Cardiac muscle cell (in vitro differentiated cells and primary cell): Measurements from ENCODE around the gene PLEKHM2. TPM values are rescaled to one million over a fixed set of nuclear protein-coding genes. Genes with fewer than 3 reads are reported as not detected.

ENCODE experiments used
- DNase-seq, 2 donors: peaks; one replicate each; pipeline versions ENCODE4 v3.0.0 to v3.0.0-alpha.2; 2010 to 2017; ENCODE audit warnings: low read depth in 1 of 2, low spot score in 1 of 2
- H3K27ac ChIP-seq: fragments of 200-600 bp; sonication (generic); 2 replicates; pipeline ENCODE4 v1.5.1; 2016
- H3K27me3 ChIP-seq: fragments of 200-600 bp; sonication (generic); 2 replicates; pipeline ENCODE4 v1.6.0; 2016; ENCODE audit warnings: control low read depth
- H3K36me3 ChIP-seq: fragments of 200-600 bp; sonication (generic); 2 replicates; pipeline ENCODE4 v1.5.1; 2016; ENCODE audit warnings: control low read depth
- H3K4me1 ChIP-seq: fragments of 200-600 bp; sonication (generic); 2 replicates; pipeline ENCODE4 v1.8.1; 2017; ENCODE audit warnings: low read depth, mild to moderate bottlenecking, mixed run types
- H3K4me3 ChIP-seq: fragments of 200-600 bp; sonication (generic); 2 replicates; pipeline ENCODE4 v1.5.1; 2016; ENCODE audit warnings: mild to moderate bottlenecking
- H3K9me3 ChIP-seq: fragments of 200-600 bp; sonication (generic); 2 replicates; pipeline ENCODE4 v1.5.1; 2017; ENCODE audit warnings: low read depth, mild to moderate bottlenecking, control low read depth
- CTCF ChIP-seq: IDR thresholded peaks from 2 replicates; pipeline ENCODE4 v1.5.1; 2012; ENCODE audit warnings: low read depth, mild to moderate bottlenecking, low read length
- polyA plus RNA-seq: library from polyadenylated mRNA; unstranded; fragments of >200 nt; fragmentation: Nextera tagmentation; extraction: Ambion mirVana; gene quantifications from 2 replicates; pipeline ENCODE4 v1.2.1, GENCODE V29; 2016
- total RNA-seq: library from RNA; depleted of rRNA; stranded (reverse); fragments of >200 nt; gene quantifications from 2 replicates; pipeline ENCODE4 v1.2.3, GENCODE V29; 2016

Gene PLEKHM2
- total and polyA plus RNA-seq, 2 experiments from 2014 or later, result 56.8 to 99.8 TPM

- TF ChIP-seq CTCF, result no peak
- no peaks in the 10 kb centered on the region for H3K27me3 ChIP-seq
- peaks cover 24% of the 10 kb centered on the region for H3K4me1 ChIP-seq
- H3K9me3 ChIP-seq, result no peaks in the 10 kb centered on the region
- no peak for DNase-seq
- peaks cover 40% of the 10 kb centered on the region for H3K36me3 ChIP-seq
- peak overlapping the region; percentile 84 for H3K27ac ChIP-seq
- H3K4me3 ChIP-seq, result no peak overlapping the region
Observed at GRCh38 chr1:15657021-15657420, 27.1 kb upstream of the PLEKHM2 start.

GRCh38 chr1:15660151-15660550 is 24.0 kb upstream of the PLEKHM2 start:
- Histone ChIP-seq H3K4me3 (no peak overlapping the region), H3K27ac (no peak overlapping the region), H3K27me3 (no peaks in the 10 kb centered on the region), H3K9me3 (no peaks in the 10 kb centered on the region), H3K36me3 (peaks cover 27% of the 10 kb centered on the region), H3K4me1 (peaks cover 39% of the 10 kb centered on the region)
- no peak for DNase-seq
- no peak for TF ChIP-seq CTCF

- H3K4me1 ChIP-seq, result peaks cover 21% of the 10 kb centered on the region
- H3K4me3 ChIP-seq, result no peak overlapping the region
- H3K27me3 ChIP-seq, result no peaks in the 10 kb centered on the region
- peaks cover 25% of the 10 kb centered on the region for H3K36me3 ChIP-seq
- TF ChIP-seq CTCF, result no peak
- peak overlapping the region; percentile 73 for H3K27ac ChIP-seq
- no peaks in the 10 kb centered on the region for H3K9me3 ChIP-seq
- peak; percentile 18 to 43 for DNase-seq
Observed at GRCh38 chr1:15662477-15662876, 21.6 kb upstream of the PLEKHM2 start.

- H3K27ac ChIP-seq, result no peak overlapping the region
- no peaks in the 10 kb centered on the region for H3K27me3 ChIP-seq
- no peaks in the 10 kb centered on the region for H3K9me3 ChIP-seq
- H3K4me3 ChIP-seq, result no peak overlapping the region
- H3K36me3 ChIP-seq, result peaks cover 22% of the 10 kb centered on the region
- peaks cover 19% of the 10 kb centered on the region for H3K4me1 ChIP-seq
- no peak for DNase-seq
- TF ChIP-seq CTCF, result no peak
Observed at GRCh38 chr1:15663925-15664324, 20.2 kb upstream of the PLEKHM2 start.

- H3K4me3 ChIP-seq, result no peak overlapping the region
- DNase-seq, result no peak
- TF ChIP-seq CTCF, result no peak
- no peak overlapping the region for H3K27ac ChIP-seq
- no peaks in the 10 kb centered on the region for H3K9me3 ChIP-seq
- H3K36me3 ChIP-seq, result no peaks in the 10 kb centered on the region
- peaks cover 12% of the 10 kb centered on the region for H3K4me1 ChIP-seq
- no peaks in the 10 kb centered on the region for H3K27me3 ChIP-seq
Observed at GRCh38 chr1:15667362-15667761, 16.8 kb upstream of the PLEKHM2 start.
